GM21515 (cell line): ENCODE data around the gene MARF1.
"Not testable (repeated sequence)": the region's sequence is repeated elsewhere in the genome, so short reads cannot be mapped to it uniquely, and the experiment has no call there.

Source experiments
- ATAC-seq: cut with Tn5 transposase; IDR thresholded peaks from one replicate; pipeline ENCODE4 v1.9.1; 2021; ENCODE audit not compliant: unreplicated experiment

MARF1 gene

GRCh38 chr16:15574614-15574948, 68.4 kb downstream of the MARF1 start:
- ATAC-seq, result no peak

- ATAC-seq, result not testable (repeated sequence)
Measured at GRCh38 chr16:15573896-15574613, 68.9 kb downstream of the MARF1 start.

GRCh38 chr16:15573274-15573895, 69.6 kb downstream of the MARF1 start:
- no peak for ATAC-seq

- no peak for ATAC-seq
Measured at GRCh38 chr16:15572329-15573001, 70.5 kb downstream of the MARF1 start.

- ATAC-seq, result no peak
Measured at GRCh38 chr16:15571557-15571956, 71.4 kb downstream of the MARF1 start.

- not testable (repeated sequence) for ATAC-seq
Measured at GRCh38 chr16:15570666-15571065, 72.3 kb downstream of the MARF1 start.

GRCh38 chr16:15567823-15568222, 75.1 kb downstream of the MARF1 start:
- ATAC-seq, result no peak

GRCh38 chr16:15566095-15566494, 76.9 kb downstream of the MARF1 start:
- ATAC-seq, result no peak

GRCh38 chr16:15564604-15565339, 78.2 kb downstream of the MARF1 start:
- ATAC-seq, result no peak

GRCh38 chr16:15559176-15559575, 83.8 kb downstream of the MARF1 start:
- no peak for ATAC-seq

GRCh38 chr16:15557258-15557657, 85.7 kb downstream of the MARF1 start:
- ATAC-seq, result no peak

- no peak for ATAC-seq
Measured at GRCh38 chr16:15556130-15556529, 86.8 kb downstream of the MARF1 start.

GRCh38 chr16:15553313-15554088, 89.5 kb downstream of the MARF1 start:
- no peak for ATAC-seq

- ATAC-seq, result no peak
Measured at GRCh38 chr16:15552507-15552906, 90.4 kb downstream of the MARF1 start.

- no peak for ATAC-seq
Measured at GRCh38 chr16:15548482-15548891, 94.5 kb downstream of the MARF1 start.

GRCh38 chr16:15547768-15548096, 95.2 kb downstream of the MARF1 start:
- no peak for ATAC-seq

GRCh38 chr16:15547072-15547767, 95.7 kb downstream of the MARF1 start:
- not testable (repeated sequence) for ATAC-seq

- no peak for ATAC-seq
Measured at GRCh38 chr16:15545544-15545943, 97.4 kb downstream of the MARF1 start.

- no peak for ATAC-seq
Measured at GRCh38 chr16:15544405-15544804, 98.5 kb downstream of the MARF1 start.
